Liver (tissue), 9 donors: Measurements from ENCODE around the gene RAPH1. TPM values are rescaled to one million over a fixed set of nuclear protein-coding genes. Genes with fewer than 3 reads are reported as not detected.

Experiments used
- DNase-seq: peaks from one replicate; pipeline ENCODE4 v3.0.0-alpha.2; 2017; ENCODE audit warnings: low spot score
- H3K27ac ChIP-seq, 2 donors: one replicate each; pipeline ENCODE4 v1.7.0; 2013; ENCODE audit warnings: inconsistent platforms in 2 of 2, low read length in 2 of 2, control low read depth in 1 of 2, low read depth in 1 of 2, mild to moderate bottlenecking in 1 of 2
- H3K27me3 ChIP-seq, 4 donors: one replicate each; pipeline versions ENCODE4 v1.6.1 to v1.7.0; 2013; ENCODE audit warnings: low read length in 3 of 4, inconsistent platforms in 1 of 4, mild to moderate bottlenecking in 1 of 4, moderate library complexity in 1 of 4; ENCODE audit not compliant: control insufficient read depth in 4 of 4, insufficient read depth in 4 of 4
- H3K36me3 ChIP-seq, 4 donors: one replicate each; pipeline versions ENCODE4 v1.6.1 to v1.7.0; 2013; ENCODE audit warnings: low read length in 3 of 4, mild to moderate bottlenecking in 3 of 4, low read depth in 1 of 4, moderate library complexity in 1 of 4; ENCODE audit not compliant: control insufficient read depth in 4 of 4, insufficient read depth in 3 of 4
- H3K4me1 ChIP-seq, 4 donors: one replicate each; pipeline versions ENCODE4 v1.6.1 to v1.7.0; 2013; ENCODE audit warnings: low read length in 3 of 4, mild to moderate bottlenecking in 3 of 4, moderate library complexity in 1 of 4; ENCODE audit not compliant: control insufficient read depth in 4 of 4, insufficient read depth in 4 of 4
- H3K4me3 ChIP-seq, 3 donors: one replicate each; pipeline versions ENCODE4 v1.6.1 to v1.7.0; 2013; ENCODE audit warnings: low read length in 3 of 3, control low read depth in 1 of 3, low read depth in 1 of 3, mild to moderate bottlenecking in 1 of 3
- H3K9ac ChIP-seq, 2 donors: one replicate each; pipeline ENCODE4 v1.7.0; 2013; ENCODE audit warnings: low read length in 2 of 2, mild to moderate bottlenecking in 2 of 2, moderate library complexity in 2 of 2, control low read depth in 1 of 2, low read depth in 1 of 2
- H3K9me3 ChIP-seq, 4 donors: one replicate each; pipeline versions ENCODE4 v1.6.1 to v1.7.0; 2013; ENCODE audit warnings: low read length in 3 of 4; ENCODE audit not compliant: control insufficient read depth in 4 of 4
- FOXA2 ChIP-seq: IDR thresholded peaks from 2 replicates; pipeline ENCODE4 v1.6.1; 2016; ENCODE audit warnings: antibody characterized with exemption
- GABPA ChIP-seq, 2 donors: IDR thresholded peaks in 1 of 2; conservative IDR thresholded peaks in 1 of 2; 2 replicates each; pipeline ENCODE4 v1.6.1; 2016; ENCODE audit warnings: antibody characterized with exemption in 2 of 2, mild to moderate bottlenecking in 1 of 2, moderate library complexity in 1 of 2
- HNF4A ChIP-seq, 2 donors: conservative IDR thresholded peaks; 2 replicates each; pipeline ENCODE4 v1.6.1; 2016; ENCODE audit warnings: antibody characterized with exemption in 2 of 2, mild to moderate bottlenecking in 2 of 2
- HNF4G ChIP-seq: IDR thresholded peaks from 2 replicates; pipeline ENCODE4 v1.6.1; 2016; ENCODE audit warnings: antibody characterized with exemption
- JUND ChIP-seq, 2 donors: IDR thresholded peaks; 2 replicates each; pipeline ENCODE4 v1.6.1; 2016; ENCODE audit warnings: antibody characterized with exemption in 2 of 2
- NR2F2 ChIP-seq: IDR thresholded peaks from 2 replicates; pipeline ENCODE4 v1.6.1; 2016; ENCODE audit warnings: antibody characterized with exemption
- RAD21 ChIP-seq, 2 donors: IDR thresholded peaks; 2 replicates each; pipeline ENCODE4 v1.6.1; 2016; ENCODE audit warnings: antibody characterized with exemption in 2 of 2, mild to moderate bottlenecking in 2 of 2
- RXRA ChIP-seq, 2 donors: IDR thresholded peaks; 2 replicates each; pipeline ENCODE4 v1.6.1; 2017 to 2018; ENCODE audit warnings: antibody characterized with exemption in 2 of 2, mild to moderate bottlenecking in 1 of 2
- SP1 ChIP-seq: IDR thresholded peaks from 2 replicates; pipeline ENCODE4 v1.6.1; 2018; ENCODE audit warnings: antibody characterized with exemption, mild to moderate bottlenecking
- YY1 ChIP-seq: IDR thresholded peaks from 2 replicates; pipeline ENCODE4 v1.6.1; 2016; ENCODE audit warnings: antibody characterized with exemption, mild to moderate bottlenecking
- WGBS: extraction: QIAGEN DNeasy Blood & Tissue Kit; methylation state at CpG from one replicate; pipeline ENCODE4 v1.1.7; 2013; 5-methylcytosine and 5-hydroxymethylcytosine counted together
- polyA plus RNA-seq, 2 donors: library from polyadenylated mRNA; stranded (reverse) in 1 of 2; unstranded in 1 of 2; fragments of 200-250 nt in 1 of 2; fragments of >200 nt in 1 of 2; fragmentation: Nextera tagmentation in 1 of 2; extraction: Ambion mirVana in 1 of 2; gene quantifications; one replicate each; pipeline versions ENCODE4 v1.2.1 to v1.2.3, GENCODE V29; 2013 to 2015
- total RNA-seq, 2 donors: library from RNA; depleted of rRNA; stranded (reverse); fragments of >200 nt; gene quantifications; one replicate each; pipeline ENCODE4 v1.2.3, GENCODE V29; 2014
- TF ChIP-seq, protein P1 (sequence below): IDR thresholded peaks from 2 replicates; pipeline ENCODE4 v1.6.1; 2016; ENCODE audit warnings: antibody characterized with exemption
- TF ChIP-seq, protein P2 (sequence below): IDR thresholded peaks from 2 replicates; pipeline ENCODE4 v1.6.1; 2016; ENCODE audit warnings: antibody characterized with exemption
- TF ChIP-seq, protein P3 (sequence below): fragments of 150-350 bp; IDR thresholded peaks from 2 replicates; pipeline ENCODE4 v1.5.1; 2017; ENCODE audit warnings: improper control_type of control experiment, low read depth, low read length; ENCODE audit not compliant: missing input control
- TF ChIP-seq, protein P4 (sequence below): IDR thresholded peaks from 2 replicates; pipeline ENCODE4 v1.6.1; 2016; ENCODE audit warnings: antibody characterized with exemption, mild to moderate bottlenecking
- donor health status: healthy.
- donor health status: healthy.
- donor health status: healthy.
- donor health status: healthy.
- donor health status: healthy.

The RAPH1 gene
- total and polyA plus RNA-seq, 4 donors = 7.0 to 83.1 (median 19.4) TPM

DNA sequence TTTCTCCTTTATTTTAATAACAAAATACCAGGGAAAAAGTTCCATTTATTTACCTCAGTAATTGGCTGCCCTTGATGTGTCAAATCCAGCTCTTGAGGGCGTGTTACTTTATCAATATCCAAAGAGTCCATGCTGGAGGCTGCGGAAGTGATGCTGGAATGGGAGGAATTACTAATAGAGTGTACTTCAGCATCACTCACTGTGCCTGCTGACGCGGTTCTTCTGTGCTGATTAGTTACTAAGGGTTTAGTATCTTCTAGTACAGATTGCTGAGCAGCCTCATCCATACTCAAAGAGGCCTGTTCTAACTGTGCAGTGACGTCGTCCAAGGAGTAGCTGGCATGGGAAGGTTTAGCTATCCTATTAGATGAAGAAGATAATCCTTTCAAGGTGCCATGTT lies 45.6 kb downstream of the RAPH1 start:
- H3K27ac ChIP-seq = no peak overlapping the region
- no peaks in the 10 kb centered on the region for H3K27me3 ChIP-seq
- 93% methylated on average over 6 of the region's 6 CpGs for WGBS
- H3K4me3 ChIP-seq = no peak overlapping the region
- H3K9me3 ChIP-seq = no peaks in the 10 kb centered on the region
- peaks cover 4 to 16% (median 10%) of the 10 kb centered on the region in 4 donors for H3K4me1 ChIP-seq
- no peak overlapping the region for H3K9ac ChIP-seq
- peaks cover 5 to 32% (median 17%) of the 10 kb centered on the region in 4 donors for H3K36me3 ChIP-seq
- DNase-seq = no peak
- TF ChIP-seq FOXA2 = no peak

DNA sequence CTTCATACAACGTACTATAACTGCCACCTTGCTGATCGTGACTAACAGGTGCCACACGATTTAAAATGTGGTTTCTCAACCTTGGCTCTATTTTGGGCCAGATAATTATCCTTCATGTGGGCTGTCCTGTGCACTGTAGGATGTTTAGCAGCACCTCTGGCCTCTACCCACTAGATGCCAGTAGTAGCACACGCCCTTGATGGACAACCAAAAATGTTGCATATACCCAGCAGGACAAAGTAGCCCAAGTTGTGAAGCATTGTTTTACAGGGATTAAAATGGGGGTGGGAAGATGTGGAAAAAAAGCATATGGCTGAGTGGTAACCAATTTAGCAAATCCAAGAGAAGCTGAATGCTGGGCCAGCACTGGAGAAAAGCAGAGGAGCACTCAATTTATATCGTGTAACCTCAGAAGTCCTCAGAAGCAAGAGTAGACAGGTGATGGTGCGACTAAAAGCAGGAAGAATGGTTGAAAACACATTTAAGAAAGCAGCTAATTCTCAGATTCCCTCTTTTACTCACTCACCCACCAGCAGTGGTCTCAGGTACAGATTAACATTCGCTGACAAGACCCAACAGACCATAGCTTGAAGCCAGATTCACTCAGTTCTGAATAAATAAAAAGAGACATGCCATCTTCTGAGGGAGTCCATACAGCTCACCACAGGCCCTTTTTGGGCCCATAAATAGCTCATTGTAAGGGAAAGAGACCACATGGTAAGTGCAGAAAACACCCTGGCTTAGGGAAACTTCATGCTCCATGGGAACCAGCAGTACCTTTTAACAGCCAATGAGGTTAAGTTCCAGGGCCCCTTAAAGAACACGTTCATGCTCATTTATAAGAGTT lies 50.6 kb downstream of the RAPH1 start:
- Histone ChIP-seq H3K9me3 (no peaks in the 10 kb centered on the region), H3K27ac (peak overlapping the region in 1 of 2 donors; percentile 17), H3K27me3 (no peaks in the 10 kb centered on the region), H3K9ac (no peak overlapping the region), H3K4me1 (peaks cover 0 to 1% (median 0%) of the 10 kb centered on the region in 4 donors), H3K4me3 (no peak overlapping the region), H3K36me3 (peaks cover 1 to 27% (median 17%) of the 10 kb centered on the region in 4 donors)
- TF ChIP-seq YY1 (no peak), JUND (IDR thresholded peaks at IDR 0.05) (no peak), GABPA (IDR thresholded peaks at IDR 0.05 in 1 of 2, conservative IDR thresholded peaks at IDR 0.05 in 1 of 2) (no peak), RXRA (IDR thresholded peaks at IDR 0.05) (no peak), HNF4A (conservative IDR thresholded peaks at IDR 0.05) (no peak), NR2F2 (no peak), SP1 (no peak), HNF4G (no peak), FOXA2 (no peak), RAD21 (IDR thresholded peaks at IDR 0.05) (peak; percentile 87 to 90)
- TF ChIP-seq, protein P1, sequence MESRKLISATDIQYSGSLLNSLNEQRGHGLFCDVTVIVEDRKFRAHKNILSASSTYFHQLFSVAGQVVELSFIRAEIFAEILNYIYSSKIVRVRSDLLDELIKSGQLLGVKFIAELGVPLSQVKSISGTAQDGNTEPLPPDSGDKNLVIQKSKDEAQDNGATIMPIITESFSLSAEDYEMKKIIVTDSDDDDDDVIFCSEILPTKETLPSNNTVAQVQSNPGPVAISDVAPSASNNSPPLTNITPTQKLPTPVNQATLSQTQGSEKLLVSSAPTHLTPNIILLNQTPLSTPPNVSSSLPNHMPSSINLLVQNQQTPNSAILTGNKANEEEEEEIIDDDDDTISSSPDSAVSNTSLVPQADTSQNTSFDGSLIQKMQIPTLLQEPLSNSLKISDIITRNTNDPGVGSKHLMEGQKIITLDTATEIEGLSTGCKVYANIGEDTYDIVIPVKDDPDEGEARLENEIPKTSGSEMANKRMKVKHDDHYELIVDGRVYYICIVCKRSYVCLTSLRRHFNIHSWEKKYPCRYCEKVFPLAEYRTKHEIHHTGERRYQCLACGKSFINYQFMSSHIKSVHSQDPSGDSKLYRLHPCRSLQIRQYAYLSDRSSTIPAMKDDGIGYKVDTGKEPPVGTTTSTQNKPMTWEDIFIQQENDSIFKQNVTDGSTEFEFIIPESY = no peak
- TF ChIP-seq, protein P2, sequence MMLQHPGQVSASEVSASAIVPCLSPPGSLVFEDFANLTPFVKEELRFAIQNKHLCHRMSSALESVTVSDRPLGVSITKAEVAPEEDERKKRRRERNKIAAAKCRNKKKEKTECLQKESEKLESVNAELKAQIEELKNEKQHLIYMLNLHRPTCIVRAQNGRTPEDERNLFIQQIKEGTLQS = no peak
- TF ChIP-seq, protein P3, sequence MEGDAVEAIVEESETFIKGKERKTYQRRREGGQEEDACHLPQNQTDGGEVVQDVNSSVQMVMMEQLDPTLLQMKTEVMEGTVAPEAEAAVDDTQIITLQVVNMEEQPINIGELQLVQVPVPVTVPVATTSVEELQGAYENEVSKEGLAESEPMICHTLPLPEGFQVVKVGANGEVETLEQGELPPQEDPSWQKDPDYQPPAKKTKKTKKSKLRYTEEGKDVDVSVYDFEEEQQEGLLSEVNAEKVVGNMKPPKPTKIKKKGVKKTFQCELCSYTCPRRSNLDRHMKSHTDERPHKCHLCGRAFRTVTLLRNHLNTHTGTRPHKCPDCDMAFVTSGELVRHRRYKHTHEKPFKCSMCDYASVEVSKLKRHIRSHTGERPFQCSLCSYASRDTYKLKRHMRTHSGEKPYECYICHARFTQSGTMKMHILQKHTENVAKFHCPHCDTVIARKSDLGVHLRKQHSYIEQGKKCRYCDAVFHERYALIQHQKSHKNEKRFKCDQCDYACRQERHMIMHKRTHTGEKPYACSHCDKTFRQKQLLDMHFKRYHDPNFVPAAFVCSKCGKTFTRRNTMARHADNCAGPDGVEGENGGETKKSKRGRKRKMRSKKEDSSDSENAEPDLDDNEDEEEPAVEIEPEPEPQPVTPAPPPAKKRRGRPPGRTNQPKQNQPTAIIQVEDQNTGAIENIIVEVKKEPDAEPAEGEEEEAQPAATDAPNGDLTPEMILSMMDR = peak; percentile 65
- WGBS = 82% methylated on average over 8 of the region's 8 CpGs
- DNase-seq = no peak

DNA sequence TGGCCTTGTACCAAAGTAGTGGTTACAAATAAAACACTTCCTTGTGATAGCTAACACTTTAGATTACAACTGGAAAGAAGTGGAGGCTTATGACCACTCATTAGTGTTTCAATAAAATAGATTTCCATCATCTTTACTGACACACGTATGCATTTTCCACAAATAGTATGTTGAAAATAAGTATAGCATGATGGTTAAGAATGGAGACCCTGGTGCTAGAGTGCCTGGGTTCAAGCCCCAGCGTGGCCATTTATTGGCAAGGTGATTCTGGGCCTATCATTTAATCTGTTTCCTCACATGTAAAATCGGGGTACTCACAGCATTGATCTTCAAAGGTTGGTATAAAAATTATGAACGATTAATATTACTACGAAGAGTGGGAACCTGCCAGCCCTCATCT lies 54.5 kb downstream of the RAPH1 start:
- Histone ChIP-seq H3K36me3 (peaks cover 0 to 26% (median 16%) of the 10 kb centered on the region in 4 donors), H3K9ac (no peak overlapping the region), H3K4me3 (no peak overlapping the region), H3K27ac (no peak overlapping the region), H3K9me3 (no peaks in the 10 kb centered on the region), H3K27me3 (no peaks in the 10 kb centered on the region), H3K4me1 (no peaks in the 10 kb centered on the region)
- WGBS = 93% methylated on average over 5 of the region's 5 CpGs
- no peak for DNase-seq
- TF ChIP-seq FOXA2 (no peak), HNF4A (conservative IDR thresholded peaks at IDR 0.05) (no peak), HNF4G (no peak), RAD21 (IDR thresholded peaks at IDR 0.05) (no peak), YY1 (no peak), GABPA (IDR thresholded peaks at IDR 0.05 in 1 of 2, conservative IDR thresholded peaks at IDR 0.05 in 1 of 2) (no peak), JUND (IDR thresholded peaks at IDR 0.05) (no peak)
- TF ChIP-seq, protein P3 = no peak
- TF ChIP-seq, protein P4, sequence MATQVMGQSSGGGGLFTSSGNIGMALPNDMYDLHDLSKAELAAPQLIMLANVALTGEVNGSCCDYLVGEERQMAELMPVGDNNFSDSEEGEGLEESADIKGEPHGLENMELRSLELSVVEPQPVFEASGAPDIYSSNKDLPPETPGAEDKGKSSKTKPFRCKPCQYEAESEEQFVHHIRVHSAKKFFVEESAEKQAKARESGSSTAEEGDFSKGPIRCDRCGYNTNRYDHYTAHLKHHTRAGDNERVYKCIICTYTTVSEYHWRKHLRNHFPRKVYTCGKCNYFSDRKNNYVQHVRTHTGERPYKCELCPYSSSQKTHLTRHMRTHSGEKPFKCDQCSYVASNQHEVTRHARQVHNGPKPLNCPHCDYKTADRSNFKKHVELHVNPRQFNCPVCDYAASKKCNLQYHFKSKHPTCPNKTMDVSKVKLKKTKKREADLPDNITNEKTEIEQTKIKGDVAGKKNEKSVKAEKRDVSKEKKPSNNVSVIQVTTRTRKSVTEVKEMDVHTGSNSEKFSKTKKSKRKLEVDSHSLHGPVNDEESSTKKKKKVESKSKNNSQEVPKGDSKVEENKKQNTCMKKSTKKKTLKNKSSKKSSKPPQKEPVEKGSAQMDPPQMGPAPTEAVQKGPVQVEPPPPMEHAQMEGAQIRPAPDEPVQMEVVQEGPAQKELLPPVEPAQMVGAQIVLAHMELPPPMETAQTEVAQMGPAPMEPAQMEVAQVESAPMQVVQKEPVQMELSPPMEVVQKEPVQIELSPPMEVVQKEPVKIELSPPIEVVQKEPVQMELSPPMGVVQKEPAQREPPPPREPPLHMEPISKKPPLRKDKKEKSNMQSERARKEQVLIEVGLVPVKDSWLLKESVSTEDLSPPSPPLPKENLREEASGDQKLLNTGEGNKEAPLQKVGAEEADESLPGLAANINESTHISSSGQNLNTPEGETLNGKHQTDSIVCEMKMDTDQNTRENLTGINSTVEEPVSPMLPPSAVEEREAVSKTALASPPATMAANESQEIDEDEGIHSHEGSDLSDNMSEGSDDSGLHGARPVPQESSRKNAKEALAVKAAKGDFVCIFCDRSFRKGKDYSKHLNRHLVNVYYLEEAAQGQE = no peak
- TF ChIP-seq, protein P2 = no peak
